GM19372 (cell line): ENCODE measurements around the gene MFNG.
"Not testable (repeated sequence)": the region's sequence is repeated elsewhere in the genome, so short reads cannot be mapped to it uniquely, and the experiment has no call there.

Experiments used
- ATAC-seq: cut with Tn5 transposase; IDR thresholded peaks from one replicate; pipeline ENCODE4 v1.9.1; 2021; ENCODE audit warnings: mild to moderate bottlenecking, low read depth, moderate library complexity; ENCODE audit not compliant: unreplicated experiment

The MFNG gene, protein sequence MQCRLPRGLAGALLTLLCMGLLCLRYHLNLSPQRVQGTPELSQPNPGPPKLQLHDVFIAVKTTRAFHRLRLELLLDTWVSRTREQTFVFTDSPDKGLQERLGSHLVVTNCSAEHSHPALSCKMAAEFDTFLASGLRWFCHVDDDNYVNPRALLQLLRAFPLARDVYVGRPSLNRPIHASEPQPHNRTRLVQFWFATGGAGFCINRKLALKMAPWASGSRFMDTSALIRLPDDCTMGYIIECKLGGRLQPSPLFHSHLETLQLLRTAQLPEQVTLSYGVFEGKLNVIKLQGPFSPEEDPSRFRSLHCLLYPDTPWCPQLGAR

DNA sequence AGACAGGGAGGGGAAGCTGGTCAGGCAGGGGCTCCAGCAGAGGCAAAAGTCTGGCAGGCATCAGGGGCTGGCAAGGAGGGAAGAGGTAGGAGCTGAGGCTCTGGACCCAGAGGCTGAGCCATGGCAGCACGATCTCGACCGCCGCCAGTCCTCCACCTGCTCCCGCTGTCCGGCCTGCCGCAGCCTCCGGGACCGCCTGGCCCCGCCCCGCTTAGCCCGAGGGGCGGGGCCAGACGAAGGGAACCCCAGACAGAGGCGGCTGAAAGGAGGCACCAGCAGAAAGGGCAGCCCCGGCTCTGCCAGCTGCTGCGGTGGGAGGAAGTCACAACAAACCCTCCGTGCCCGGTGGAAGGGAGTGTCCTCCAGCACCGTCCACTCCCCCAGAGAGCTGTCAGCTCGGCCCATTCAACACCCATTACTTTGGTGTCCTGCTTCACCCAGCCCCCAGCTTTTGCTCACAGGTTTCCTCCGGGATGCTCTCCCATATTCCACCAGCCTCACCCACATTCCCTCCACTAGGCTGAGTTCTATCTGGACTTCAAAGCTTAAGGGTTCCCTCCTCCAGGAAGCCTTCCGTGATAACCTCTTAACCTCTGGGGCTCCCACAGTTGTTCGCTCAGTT lies at the start of gene MFNG:
Gene MFNG, minus strand, starts transcription at position 161 of the 622 bp plus-strand sequence. CDS start 207 bp downstream, outside the sequence.
- peak; percentile 60 for ATAC-seq

DNA sequence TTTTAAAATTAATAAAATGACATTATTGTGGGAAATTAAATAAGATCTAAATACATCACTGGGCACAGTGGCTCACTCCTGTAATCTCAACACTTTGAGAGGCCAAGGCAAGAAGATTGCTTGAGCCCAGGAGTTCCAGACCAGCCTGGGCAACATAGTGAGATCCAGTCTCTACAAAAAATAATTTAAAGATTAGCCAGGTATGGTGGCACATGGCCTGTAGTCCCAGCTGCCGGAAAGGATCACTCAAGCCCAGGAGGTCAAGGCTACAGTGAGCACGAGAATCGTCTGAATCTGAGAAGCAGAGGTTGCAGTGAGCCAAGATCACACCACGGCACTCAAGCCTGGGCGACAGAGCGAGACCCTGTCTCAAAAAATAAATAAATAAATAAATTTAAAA lies 49.0 kb upstream of the MFNG start:
- ATAC-seq = no peak

DNA sequence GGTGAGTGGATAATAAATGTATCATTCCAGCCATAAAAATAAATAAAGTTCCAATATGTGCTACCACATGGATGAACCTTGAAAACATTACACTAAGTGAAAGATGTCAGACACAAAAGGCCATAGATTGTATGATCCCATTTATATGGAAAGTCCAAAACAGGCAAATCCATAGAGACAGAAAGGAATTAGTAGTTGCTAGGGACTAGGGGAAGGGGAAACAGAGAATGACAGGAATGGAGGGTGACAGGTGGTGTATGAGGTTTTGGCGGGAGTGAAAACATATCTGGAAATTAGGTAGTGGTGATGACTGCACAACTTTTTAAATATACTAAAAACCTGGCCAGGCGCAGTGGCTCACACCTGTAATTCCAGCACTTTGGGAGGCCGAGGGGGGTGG lies 48.3 kb upstream of the MFNG start:
- no peak for ATAC-seq

DNA sequence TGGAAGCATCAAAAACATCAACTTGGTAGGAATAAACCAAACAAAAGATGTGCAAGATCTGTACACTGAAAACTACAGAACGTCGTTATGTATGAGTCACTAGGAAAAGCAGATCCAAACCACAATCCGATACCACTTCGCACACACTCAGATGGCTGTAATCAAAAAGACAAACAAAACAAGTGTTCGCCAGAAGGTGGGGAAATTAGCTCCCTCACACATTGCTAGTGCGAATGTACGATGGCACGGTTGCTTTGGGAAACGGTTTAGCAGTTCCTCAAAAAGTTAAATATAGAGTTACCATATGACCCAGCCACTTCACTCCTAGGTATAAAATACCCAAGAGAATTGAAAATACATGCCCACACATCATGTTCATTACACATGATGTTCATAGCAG lies 47.8 kb upstream of the MFNG start:
- no peak for ATAC-seq

DNA sequence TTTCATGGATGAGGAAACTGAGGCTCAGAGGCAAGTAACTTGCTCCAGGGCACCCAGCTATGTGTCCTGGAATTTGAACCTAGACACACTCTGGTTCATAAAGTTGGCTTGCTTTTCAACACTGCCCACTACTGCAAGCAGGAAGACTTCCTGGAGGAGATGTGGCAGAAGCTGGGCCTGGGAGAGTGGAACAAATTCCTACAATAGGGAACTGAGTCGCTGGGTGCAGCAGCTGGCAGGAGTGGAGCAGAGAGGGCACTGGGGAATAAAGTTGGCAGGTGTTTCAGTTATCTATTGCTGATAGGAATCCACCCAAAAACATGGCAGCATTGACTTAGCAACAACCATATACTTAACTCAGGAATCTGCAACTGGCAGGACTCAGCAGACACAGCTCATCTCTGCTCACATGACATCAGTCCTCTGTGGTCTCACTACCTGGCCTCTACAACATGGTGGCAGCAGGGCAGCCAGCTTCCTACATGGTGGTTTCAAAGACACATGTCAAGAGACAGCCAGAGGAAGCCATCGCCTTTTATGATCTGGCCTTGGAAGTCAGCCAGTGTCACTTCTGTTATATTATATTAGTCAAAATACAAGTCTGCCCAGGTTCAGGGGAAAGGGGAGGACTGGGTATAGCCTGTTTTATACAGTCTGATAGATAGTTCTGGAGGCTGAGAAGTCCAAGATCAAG lies 43.6 kb upstream of the MFNG start:
- ATAC-seq = no peak

DNA sequence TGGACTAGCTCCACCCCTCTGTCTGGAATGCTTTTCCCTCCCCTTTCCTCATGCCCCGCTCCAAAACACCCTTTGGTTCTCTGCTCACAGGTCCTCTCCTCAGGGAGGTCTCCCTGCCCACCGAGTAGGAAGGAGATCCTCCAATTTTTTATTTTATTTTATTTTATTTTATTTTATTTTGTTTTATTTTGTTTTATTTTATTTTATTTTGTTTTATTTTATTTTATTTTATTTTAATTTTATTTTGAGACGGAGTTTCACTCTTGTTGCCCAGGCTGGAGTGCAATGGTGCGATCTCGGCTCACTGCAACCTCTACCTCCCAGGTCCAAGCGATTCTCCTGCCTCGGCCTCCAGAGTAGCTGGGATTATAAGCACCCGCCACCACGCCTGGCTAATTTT lies 41.8 kb upstream of the MFNG start:
- ATAC-seq = not testable (repeated sequence)

DNA sequence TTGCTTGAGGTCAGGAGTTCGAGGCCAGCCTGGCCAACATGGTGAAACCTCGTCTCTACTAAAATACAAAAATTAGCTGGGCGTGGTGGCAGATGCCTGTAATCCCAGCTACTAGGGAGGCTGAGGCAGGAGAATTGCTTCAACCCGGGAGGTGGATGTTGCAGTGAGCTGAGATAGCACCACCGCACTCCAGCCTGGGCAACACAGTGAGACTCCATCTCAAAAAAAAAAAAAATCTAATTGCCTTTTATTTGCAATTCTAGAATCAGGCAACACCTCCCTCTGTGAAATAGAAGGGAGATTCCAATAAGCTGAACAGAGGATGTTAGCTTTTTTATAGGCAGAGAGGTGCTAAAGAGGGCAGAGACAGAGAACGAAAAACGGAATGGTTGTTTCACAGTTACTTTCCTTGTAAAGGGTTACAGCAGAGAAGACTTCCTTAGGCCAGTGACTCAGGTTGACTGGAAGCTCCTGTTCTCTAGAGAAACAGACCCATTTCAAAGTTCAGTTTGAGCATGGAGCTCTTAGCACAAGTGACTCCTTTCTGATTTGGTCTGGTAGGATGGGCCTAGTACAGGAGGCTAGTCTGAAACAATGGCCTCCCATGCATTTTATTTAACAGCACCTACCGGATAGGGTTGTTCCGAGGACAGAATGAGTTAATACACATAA lies 41.0 kb upstream of the MFNG start:
- ATAC-seq = not testable (repeated sequence)

DNA sequence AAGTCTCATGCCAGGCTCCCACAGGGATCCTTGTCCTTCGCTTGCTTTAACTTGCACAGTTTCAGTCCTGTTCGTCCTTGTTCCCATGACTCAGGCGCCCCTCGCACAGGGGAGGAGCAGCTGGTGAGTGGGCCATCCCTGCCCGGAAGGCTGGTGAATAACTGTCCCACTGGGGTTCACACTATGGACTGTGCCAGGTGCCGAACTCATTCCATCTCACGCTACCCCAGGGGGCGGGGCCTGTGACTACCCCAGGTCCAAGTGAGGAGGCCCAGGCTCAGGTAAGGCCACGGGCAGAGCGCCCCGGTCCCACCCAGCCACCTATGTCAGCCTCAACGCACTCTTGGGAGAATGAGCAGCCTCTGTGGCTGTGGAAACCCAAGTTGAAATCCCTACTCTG lies 40.2 kb upstream of the MFNG start:
- ATAC-seq = no peak

DNA sequence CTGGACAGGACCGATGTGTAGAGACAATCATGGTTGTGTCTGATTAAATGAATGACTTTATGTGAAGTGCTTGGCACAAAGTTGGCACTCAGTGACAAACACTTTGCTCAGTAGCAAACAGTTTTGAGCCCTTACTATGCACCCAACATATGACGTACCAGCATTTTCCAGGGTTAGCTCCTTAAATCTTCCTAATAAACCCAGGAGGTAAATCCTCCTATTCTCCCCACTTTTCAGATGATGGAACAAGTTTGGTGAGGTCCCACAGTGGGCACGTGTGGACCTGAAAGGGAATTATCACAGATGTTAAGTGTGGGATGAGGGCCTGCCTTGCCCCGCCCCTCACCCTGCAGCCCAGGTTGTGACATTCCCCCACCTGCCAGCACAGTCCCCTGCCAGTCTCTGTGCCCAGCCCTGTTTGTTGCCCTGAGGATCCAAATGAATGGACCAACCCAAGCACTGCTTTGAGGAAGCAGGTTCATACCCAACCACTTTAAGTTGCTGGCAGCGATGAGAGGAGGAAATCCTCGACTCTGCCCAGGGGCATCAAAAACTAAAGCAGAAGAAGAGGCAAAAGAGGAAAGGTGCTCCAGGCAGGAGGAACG lies 39.7 kb upstream of the MFNG start:
- no peak for ATAC-seq

DNA sequence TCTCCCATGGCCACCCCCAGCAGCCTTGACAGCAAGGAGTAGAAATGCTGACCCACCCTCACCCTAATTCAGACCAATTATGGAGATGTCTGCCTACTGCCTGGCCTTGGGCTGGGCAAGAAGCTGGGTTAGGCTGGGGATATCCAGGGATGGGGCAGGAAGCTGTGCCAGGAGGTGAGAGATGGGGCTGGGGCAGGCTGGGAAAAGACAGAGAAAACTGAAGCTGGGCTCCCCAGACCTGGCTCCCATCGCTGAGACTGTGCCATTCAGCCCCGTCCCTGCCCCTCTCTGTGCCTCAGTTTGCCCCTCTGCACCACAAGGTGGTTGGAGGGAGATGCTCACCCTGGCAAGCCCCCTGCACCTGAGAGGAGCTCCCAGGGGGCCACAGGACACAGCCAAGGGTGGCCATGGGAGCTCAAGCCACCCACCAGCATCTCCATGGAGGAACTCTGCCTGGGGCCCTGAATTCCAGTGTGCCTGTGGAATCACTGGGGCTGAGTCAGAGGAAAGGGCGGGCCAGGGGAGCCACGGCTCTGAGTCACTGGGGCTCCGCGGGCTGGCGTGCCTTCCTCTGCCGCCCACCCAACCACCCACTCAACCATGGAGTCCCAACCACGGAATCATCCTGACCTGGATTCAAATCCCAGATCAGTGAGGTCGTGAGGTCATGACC lies 39.0 kb upstream of the MFNG start:
- ATAC-seq = no peak

DNA sequence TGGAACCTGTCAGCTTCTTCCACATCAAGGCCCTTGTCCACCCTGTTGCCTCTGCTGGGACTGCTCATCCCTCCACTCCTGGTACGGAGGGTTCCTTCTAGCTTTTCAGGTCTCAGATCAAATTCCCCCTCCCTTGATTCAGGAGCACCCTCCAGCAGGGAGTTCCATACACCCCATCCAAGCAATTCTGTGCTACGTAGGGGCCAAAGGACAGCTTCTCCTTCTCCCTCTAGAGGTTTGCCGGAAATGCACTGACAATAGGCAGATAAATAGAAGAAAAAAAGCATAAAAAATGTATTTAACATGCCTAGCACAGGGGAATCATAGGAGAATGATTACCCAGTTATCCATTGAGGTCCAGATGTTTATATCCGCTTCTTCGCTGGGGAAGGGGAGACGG lies 36.3 kb upstream of the MFNG start:
- no peak for ATAC-seq

DNA sequence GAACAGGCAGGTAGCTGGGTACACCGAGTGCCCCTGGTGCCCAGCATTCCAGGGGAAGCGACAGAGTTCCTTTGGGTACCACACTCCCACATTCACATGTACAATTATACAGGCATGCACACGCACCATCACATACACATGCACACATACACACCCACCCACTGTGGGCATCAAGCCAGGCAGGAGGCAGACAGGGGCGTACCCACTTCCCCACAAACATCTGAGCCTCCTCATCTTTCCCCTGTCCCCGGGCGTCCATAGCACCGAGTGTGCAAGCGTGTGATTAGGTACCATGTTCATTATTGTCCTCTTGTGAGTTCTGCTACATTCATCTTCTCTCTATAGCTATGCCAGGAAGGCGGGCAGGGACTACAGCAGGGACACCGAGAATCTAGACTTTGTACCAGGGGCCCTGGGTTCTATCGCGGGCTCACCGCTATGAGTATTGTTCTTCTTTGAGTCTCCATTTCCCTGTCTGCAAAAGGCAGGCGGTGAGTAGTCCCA lies 35.1 kb upstream of the MFNG start:
- ATAC-seq = no peak

DNA sequence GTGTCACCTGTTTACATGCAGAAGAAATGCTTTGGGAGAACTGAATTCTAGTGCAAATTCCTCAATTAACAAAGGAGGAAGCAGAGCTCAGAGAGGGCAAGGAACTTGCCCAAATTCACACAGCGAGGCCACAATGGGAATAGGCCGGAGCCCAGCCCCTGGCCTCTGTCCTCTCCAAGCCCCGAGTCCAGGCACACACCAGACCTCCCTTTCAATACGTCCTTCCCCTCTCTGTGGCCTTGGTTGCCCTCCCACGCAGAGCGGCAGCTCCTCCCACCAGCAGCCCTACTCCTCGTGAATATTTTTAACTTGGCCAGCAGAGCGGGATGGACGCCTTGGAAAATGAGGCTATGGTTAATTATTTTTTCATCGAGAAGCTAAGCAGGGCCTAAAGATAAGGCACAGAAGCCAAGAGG lies 34.6 kb upstream of the MFNG start:
- no peak for ATAC-seq

DNA sequence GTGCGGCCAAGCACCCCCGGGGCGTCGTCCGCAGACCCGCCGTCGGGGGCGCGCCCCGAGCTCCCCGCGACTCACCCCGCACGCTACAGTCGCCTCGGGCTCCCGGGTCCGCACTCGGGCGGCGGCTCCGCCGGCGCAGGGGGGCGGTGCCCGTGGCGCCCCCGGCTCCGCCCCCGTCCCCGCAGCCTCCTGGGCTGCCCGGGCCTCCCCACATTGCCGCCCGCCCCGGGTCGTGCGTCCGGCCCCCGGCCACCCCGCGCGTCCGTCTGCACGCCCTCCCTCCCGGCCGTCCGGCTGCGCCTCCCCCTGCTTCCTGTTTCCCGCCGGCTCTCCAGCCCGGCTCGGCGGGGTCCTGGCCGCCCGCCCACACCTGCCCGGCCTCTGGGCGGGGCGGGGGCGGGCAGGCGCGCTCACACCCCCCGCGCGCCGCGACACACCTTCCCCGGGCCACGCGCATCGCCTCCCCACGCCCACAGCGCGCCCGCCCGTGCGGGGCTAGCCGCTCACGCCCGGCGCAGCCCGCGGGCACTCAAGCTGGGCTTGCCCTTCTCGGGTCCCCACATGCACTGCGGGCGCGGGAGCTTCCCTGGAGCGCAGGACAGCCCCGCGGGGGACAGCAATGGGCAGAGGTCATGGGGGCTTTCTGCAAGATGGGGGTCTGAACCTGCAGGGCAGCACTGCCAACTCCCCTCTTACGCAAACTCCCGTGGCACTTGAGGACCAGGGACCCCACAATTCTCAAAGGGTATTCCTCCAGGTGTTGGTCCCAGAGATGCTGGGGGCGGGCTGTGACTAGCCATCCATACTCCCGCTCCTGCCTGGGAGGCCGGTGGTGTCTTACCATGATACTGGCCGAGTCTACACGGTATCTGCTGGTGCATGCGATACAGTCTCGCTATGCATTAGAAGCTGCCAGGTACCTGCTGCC lies 33.3 kb upstream of the MFNG start, which contains the start of gene CARD10:
Gene CARD10, minus strand, starts transcription at position 148 of the 928 bp plus-strand sequence. CDS start 215 bp downstream, outside the sequence.
- no peak for ATAC-seq

DNA sequence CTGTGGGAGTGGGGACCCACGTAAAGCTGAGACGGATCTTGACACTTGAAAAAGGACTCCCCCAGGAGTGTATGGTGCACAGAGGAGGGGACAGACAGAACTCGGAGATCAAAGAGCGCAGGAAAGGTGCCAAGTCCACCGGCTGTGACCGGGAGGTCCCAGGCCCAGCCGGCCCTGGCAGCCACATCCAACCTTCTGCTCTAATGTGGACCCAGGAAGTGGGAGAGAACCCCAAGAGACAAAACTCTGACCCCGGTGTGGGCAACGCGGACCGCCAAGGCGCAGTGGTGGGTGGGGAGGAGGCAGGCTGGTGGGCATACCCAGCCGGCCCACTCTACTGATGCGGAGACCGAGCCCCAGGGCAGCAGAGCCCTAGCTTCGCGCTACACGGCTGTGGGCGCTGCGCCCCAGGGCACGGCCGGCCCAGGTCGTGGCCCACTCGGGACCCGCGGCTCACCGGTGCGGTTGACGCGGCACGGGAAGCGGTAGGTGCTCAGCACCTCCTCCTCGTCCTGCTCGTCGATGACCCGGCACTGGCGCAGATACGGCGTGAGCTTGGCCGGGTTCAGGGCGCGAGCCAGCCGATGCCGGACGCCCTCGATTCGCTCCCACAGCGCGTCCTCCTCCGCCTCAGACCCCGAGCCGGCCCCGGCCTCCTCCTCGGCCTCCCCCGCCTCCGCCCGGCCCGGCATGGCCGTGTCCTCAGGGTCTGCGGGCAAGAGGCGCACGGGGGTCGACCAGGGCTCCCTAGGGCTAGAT lies 32.5 kb upstream of the MFNG start:
- no peak for ATAC-seq

DNA sequence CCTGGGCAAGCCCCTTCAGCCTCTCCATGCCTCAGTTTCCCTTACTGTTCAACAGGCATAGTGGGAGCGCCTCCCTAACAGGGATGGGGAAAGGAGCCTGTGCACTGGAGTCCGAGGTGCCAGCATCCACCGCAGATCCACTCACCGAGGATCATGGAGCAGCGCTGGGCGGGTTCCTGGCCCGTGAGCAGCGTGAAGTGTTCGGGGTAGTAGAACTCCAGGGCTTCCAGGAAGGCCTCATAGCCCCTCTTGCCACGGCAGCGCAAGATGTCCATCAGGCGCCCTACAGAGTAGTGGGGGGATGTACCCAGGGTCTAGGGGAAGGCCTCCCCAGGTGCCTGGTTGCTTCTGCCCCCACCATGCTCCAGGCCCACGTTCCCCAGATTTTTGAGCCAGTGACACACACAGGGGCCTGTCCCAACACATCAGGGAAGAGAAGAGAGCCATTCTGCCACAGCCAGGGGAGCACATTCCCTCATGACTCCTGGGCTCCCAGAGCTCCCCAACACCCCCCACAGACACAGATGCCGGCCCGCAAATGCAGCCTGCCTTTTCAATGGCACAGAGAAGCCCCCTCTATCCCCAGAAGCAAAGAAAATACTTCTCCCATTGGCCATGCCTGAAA lies 31.8 kb upstream of the MFNG start:
- ATAC-seq = no peak

DNA sequence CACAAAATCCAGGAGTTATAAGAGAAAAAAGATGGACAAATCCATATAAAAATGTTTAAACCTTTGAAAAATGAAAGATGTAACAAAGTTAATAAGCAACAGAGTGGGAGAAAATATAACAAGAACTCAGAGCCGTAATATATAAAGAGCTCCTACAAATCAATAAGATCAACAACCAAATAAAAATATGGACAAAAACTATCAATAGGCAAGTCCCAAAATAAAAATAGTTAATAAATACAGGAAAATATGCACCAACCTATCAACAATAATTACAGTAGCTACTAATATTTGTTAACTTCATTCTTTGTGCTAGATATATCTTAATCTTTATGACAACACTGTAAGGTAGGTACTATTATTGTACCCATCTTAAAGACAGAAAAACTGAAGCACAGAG lies 30.3 kb upstream of the MFNG start:
- no peak for ATAC-seq

DNA sequence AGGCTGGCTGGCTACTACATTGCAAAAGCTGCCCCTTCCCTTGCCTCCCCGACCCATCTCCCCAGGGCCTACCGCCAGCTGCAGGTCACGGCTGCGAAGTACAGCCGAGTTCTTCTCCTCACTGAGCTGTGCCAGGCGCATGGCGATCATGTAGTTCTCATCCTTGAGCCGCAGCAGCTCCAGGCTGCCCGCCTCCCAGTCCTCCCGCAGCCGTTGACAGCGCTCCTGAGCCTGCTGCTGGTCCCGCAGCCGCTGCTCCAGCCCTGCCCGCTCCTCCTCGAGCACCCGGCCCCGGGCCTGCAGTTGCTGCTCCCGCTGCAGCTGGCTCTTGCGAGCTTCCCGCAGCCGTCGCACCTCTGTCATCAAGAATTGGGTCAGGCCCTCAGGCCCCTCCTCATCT lies 29.7 kb upstream of the MFNG start:
- ATAC-seq = no peak
